IPS DF 6.9 (cell line): Measurements from ENCODE around the gene PRSS57.
"Not testable (repeated sequence)": the region's sequence is repeated elsewhere in the genome, so short reads cannot be mapped to it uniquely, and the experiment has no call there.

Experiments
- DNase-seq: peaks from one replicate; pipeline ENCODE4 v3.0.0-alpha.2; 2013; ENCODE audit warnings: low read depth, low spot score
- H3K27ac ChIP-seq: one replicate; pipeline ENCODE4 v1.5.1; 2013; ENCODE audit warnings: low read length, control low read depth
- H3K27me3 ChIP-seq: 2 replicates; pipeline ENCODE4 v1.6.1; 2013; ENCODE audit warnings: mild to moderate bottlenecking, low read length; ENCODE audit not compliant: control insufficient read depth, insufficient read depth
- H3K36me3 ChIP-seq: 2 replicates; pipeline ENCODE4 v1.6.1; 2013; ENCODE audit warnings: low read length; ENCODE audit not compliant: control insufficient read depth, insufficient read depth
- H3K4me1 ChIP-seq: 2 replicates; pipeline ENCODE4 v1.6.1; 2013; ENCODE audit warnings: low read length; ENCODE audit not compliant: control insufficient read depth, insufficient read depth
- H3K4me3 ChIP-seq: 2 replicates; pipeline ENCODE4 v1.5.1; 2013; ENCODE audit warnings: mild to moderate bottlenecking, low read length
- H3K9me3 ChIP-seq: 2 replicates; pipeline ENCODE4 v1.6.1; 2013; ENCODE audit warnings: low read length, inconsistent platforms; ENCODE audit not compliant: control insufficient read depth, insufficient read depth
- WGBS: extraction: QIAGEN DNeasy Blood & Tissue Kit; methylation state at CpG from one replicate; pipeline ENCODE4 v1.1.7; 2013; ENCODE audit warnings: mixed read lengths, missing lambda C conversion rate; ENCODE audit not compliant: insufficient read length, insufficient coverage; 5-methylcytosine and 5-hydroxymethylcytosine counted together

Gene PRSS57

DNA sequence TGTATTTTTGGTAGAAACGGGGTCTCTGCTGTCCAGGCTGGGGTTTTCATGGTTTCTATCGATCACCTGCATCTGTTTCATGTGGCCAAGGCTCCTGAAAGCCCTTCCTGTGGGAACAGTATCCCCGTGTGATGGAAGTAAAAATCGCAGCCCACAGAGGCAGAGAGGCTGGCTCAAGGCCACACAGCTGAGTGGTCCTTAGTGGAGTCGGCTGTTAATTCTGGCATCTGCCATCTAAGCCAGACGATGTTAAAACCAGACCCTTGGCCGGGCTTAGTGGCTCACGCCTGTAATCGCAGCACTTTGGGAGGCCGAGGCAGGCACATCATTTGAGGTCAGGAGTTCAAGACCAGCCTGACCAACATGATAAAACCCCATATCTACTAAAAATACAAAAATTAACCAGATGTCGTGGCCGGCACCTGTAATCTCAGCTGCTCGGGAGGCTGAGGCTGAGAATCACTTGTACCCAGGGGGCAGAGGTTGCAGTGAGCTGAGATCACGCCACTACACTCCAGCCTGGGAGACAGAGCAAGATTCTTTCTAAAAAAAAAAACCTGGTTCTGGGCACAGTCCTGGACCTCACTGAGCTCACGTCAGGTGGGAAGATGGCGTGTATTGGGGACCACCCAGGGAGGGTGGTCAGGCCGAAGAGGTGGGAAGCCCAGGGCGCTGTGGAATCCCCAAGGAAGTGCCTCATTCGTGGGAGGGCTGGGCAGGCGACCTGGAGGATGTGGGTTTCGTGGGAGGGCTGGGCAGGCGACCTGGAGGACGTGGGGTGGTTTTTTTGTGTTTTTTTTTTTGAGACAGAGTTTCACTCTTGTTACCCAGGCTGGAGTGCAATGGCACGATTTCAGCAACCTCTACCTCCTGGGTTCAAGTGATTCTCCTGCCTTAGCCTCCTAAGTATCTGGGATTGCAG is 37.2 kb upstream of the PRSS57 start:
- no peak overlapping the region for H3K27ac ChIP-seq
- no CpG with 5 or more reads among the region's 24 CpGs for WGBS
- H3K27me3 ChIP-seq = no peaks in the 10 kb centered on the region
- no peak for DNase-seq
- H3K4me1 ChIP-seq = peaks cover 2% of the 10 kb centered on the region; the same call in 1 of the 2 replicates
- no peaks in the 10 kb centered on the region for H3K36me3 ChIP-seq
- no peaks in the 10 kb centered on the region for H3K9me3 ChIP-seq
- no peak overlapping the region for H3K4me3 ChIP-seq

DNA sequence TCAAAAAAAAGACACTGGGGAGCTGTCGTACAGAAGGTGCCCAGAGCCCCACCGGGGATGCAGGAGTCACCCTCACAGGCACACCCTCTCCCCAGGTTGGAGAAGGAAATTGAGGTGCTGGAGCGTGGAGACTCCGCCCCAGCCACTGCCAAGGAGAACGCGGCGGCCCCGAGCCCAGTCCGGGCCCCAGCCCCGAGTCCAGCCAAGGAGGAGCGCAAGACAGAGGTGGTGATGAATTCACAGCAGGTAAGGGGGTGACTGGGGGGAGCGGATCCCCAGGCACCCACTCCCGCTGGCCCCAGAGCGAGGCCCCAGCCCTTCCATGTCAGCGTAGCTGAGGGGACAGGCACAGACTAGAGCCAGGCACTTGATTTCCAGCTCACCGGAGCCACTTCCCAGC is 35.7 kb upstream of the PRSS57 start:
- Histone ChIP-seq H3K27ac (no peak overlapping the region), H3K9me3 (no peaks in the 10 kb centered on the region), H3K27me3 (no peaks in the 10 kb centered on the region), H3K36me3 (no peaks in the 10 kb centered on the region), H3K4me1 (peaks cover 2% of the 10 kb centered on the region; the same call in 1 of the 2 replicates), H3K4me3 (no peak overlapping the region)
- DNase-seq = no peak
- WGBS = no CpG with 5 or more reads among the region's 16 CpGs

DNA sequence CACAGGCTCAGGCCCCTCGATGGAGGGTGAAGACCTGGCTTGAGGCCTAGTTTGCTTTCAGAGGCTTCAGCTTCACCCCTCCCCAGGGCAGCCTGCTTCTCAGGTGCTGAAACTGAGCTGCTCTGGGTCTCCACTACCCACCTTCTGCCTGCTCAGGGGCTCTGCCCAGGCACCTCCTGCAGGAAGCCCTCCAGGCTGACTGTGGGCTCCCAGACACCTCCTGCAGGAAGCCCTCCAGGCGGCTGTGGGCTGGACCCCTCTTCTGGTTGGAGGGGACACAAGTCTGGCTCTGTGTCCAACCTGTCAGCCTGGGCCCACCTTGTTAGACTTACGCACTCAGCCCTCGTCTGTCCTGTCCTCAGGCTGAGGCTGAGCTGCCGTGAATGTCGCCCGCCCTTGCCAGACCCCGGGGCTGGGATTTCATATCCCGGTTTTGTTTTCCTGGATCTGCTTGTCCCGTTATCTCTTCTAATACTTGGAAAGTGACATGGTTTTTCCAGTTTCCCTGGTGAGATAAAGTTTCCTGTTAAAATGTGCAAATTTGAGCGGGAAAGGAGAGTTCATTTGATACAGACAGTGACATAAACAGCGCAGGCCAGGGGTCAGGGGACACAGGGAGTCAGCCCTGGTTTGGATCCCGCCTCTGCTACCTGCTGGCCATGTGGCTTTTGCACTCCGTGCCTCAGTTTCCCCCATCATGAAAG is 34.9 kb upstream of the PRSS57 start:
- H3K36me3 ChIP-seq = no peaks in the 10 kb centered on the region

DNA sequence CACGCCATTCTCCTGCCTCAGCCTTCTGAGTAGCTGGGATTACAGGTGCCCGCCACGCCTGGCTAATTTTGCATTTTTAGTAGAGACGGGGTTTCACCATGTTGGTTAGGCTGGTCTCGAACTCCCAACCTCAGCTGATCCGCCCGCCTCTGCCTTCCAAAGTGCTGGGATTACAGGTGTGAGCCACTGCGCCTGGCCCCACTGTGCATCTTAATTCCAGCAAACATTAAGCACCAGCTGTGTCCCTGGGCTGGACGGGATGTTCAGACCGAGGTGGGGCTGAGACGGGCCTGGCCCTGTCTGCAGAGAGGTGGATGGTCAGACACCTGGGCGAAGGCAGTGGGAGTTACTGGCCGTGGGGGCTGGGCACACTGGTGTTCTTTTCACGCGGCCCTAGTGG is 34.3 kb upstream of the PRSS57 start:
- H3K9me3 ChIP-seq, H3K27ac ChIP-seq, H3K4me3 ChIP-seq, DNase-seq, H3K4me1 ChIP-seq, H3K36me3 ChIP-seq, H3K27me3 ChIP-seq: not testable (repeated sequence)
- WGBS = no CpG with 5 or more reads among the region's 15 CpGs

More for the DNA sequence above, 34.9 kb upstream of the PRSS57 start:
- no peak for DNase-seq
- H3K9me3 ChIP-seq = no peaks in the 10 kb centered on the region
- peaks cover 2% of the 10 kb centered on the region; the same call in 1 of the 2 replicates for H3K4me1 ChIP-seq
- H3K27me3 ChIP-seq = no peaks in the 10 kb centered on the region
- no CpG with 5 or more reads among the region's 14 CpGs for WGBS
- no peak overlapping the region for H3K4me3 ChIP-seq
- H3K27ac ChIP-seq = no peak overlapping the region

DNA sequence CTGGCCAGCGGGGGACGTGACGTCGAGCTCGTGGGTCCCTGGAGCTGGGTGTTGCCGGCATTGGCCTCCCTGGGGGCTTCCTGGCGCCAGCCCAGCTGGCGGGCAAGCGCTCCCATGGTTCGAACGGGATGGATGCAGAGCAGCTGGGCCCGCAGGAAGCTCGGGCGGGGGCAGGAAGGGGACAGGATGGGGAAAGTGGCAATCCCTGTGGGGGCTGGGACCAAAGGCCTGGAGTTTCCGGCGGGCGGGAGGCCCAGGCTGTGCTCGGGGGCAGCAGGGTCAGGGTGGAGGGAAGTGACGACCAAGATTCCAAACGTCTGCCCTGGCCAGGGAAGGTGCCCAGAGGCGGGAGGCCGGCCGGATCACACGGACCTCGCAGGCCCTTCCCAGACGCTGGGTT is 32.8 kb upstream of the PRSS57 start:
- Histone ChIP-seq H3K4me3 (no peak overlapping the region), H3K4me1 (peaks cover 2% of the 10 kb centered on the region; the same call in 1 of the 2 replicates), H3K36me3 (no peaks in the 10 kb centered on the region), H3K27ac (no peak overlapping the region), H3K27me3 (no peaks in the 10 kb centered on the region), H3K9me3 (no peaks in the 10 kb centered on the region)
- no peak for DNase-seq
- WGBS = no CpG with 5 or more reads among the region's 26 CpGs

DNA sequence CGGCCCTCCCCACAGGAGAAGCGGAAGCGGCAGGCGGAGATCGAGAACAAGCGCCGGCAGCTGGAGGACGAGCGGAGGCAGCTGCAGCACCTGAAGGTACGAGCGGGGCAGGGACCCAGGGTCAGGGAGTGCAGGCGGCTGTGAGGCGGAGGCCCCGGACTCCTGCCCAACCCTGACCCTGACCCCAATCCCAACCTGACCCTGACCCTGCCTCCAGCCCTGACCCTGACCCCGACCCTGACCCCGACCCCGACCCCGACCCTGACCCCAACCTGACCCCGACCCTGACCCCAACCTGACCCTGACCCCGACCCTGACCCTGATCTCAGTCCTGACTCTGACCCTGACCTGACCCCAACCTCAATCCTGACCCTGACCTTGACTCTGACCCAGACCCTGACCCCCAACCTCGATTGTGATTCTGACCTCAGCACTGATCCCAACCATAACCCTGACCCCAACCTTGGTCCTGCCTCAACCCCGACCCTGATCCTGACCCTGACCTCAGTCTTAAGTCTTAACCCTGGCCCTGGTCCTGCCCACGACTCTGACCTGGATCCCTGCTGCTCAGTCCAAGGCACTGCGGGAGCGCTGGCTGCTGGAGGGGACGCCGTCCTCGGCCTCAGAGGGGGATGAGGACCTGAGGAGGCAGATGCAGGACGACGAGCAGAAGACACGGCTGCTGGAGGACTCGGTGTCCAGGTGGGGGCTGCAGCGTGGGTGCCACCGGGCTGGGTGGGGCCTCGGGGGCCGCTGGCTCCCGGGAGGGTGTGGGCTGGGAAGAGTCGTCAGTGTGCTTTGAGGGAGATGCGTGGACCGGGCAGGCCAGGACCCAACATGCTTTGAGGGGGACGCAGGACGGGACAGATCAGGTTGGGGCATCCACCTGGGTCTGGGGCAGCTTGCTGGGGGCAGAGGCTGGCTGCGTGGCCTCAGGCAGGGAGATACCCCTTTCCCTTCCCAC is 32.0 kb upstream of the PRSS57 start:
- Histone ChIP-seq H3K9me3 (no peaks in the 10 kb centered on the region), H3K27me3 (no peaks in the 10 kb centered on the region), H3K4me1 (peaks cover 2% of the 10 kb centered on the region; the same call in 1 of the 2 replicates), H3K4me3 (no peak overlapping the region), H3K36me3 (no peaks in the 10 kb centered on the region), H3K27ac (no peak overlapping the region)
- WGBS = no CpG with 5 or more reads among the region's 43 CpGs
- no peak for DNase-seq

DNA sequence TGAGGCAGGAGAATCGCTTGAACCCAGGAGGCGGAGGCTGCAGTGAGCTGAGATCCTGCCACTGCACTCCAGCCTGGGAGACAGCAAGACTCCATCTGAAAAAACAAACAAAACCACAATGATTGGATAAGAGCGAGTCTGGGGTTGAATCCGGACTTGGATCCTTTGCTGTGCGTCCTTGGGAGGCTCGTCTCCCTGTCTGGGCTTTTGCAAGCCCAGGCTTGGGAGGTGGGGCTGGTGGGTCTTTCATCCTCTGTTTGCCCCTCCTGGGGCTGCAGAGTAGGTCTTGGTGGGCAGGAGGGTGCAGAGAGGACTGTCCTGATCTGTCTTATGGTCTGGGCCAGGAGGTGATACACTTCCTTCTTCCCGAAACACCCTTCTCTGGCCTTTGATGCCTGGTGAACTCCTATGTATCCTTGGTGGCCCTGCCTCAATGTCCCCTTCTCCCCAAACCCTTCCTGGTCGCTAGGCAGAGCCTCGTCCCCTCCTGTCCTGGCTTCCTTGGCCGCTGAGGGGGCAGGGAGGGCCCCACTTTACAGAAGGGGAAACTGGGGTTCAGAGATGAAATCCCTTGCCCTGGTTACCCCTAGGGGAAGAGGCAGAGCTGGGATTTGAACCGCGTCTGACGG is 30.3 kb upstream of the PRSS57 start:
- Histone ChIP-seq H3K36me3 (no peaks in the 10 kb centered on the region), H3K27me3 (no peaks in the 10 kb centered on the region), H3K4me3 (no peak overlapping the region), H3K9me3 (no peaks in the 10 kb centered on the region), H3K4me1 (peaks cover 2% of the 10 kb centered on the region; the same call in 1 of the 2 replicates), H3K27ac (no peak overlapping the region)
- WGBS = no CpG with 5 or more reads among the region's 13 CpGs
- no peak for DNase-seq

DNA sequence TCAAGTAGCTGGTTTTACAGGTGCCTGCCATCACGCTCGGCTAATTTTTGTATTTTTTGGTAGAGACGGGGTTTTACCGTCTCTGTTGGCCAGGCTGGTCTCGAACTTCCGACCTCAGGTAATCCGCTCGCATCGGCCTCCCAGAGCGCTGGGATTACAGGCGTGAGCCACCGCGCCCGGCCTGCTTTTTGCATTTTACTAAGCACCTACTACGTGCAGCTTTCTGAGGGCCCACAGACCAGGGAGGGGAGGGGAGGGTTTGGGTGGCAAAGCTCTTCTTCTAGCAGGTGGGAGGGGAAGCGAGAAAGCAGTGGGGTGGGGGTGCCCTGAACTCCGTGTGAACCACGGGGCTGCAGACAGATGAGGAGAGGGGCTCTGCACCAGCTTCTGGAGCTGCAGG is 28.5 kb upstream of the PRSS57 start:
- DNase-seq = no peak
- no peaks in the 10 kb centered on the region; the same call in 1 of the 2 replicates for H3K36me3 ChIP-seq
- no peaks in the 10 kb centered on the region for H3K9me3 ChIP-seq
- H3K4me3 ChIP-seq = no peak overlapping the region
- peaks cover 4% of the 10 kb centered on the region; the same call in 1 of the 2 replicates for H3K4me1 ChIP-seq
- no peak overlapping the region for H3K27ac ChIP-seq
- no CpG with 5 or more reads among the region's 18 CpGs for WGBS
- no peaks in the 10 kb centered on the region for H3K27me3 ChIP-seq

DNA sequence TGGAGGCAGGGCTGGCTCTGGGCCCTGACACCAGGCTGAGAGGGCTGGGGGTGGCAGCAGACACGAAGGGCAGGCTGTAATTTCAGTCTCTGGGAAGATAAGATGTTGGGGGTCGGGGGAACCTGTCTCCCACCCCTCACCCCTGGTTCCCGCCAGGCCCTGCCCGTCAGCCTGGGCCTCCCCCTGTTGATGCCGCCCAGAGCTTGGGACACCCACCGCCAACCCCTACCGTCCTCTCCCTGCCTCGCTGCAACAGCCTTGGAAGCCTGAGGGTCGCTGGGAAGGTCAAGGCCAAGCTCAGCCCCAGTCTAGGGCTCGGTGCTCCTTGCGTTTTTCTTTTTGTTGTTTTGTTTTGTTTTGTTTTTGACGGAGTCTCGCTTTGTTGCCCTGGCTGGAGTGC is 28.0 kb upstream of the PRSS57 start:
- no peak overlapping the region for H3K4me3 ChIP-seq

More for the DNA sequence above, 28.0 kb upstream of the PRSS57 start:
- Histone ChIP-seq H3K27ac (no peak overlapping the region), H3K9me3 (no peaks in the 10 kb centered on the region), H3K27me3 (no peaks in the 10 kb centered on the region), H3K36me3 (no peaks in the 10 kb centered on the region; the same call in 1 of the 2 replicates), H3K4me1 (peaks cover 4% of the 10 kb centered on the region; the same call in 1 of the 2 replicates)
- no CpG with 5 or more reads among the region's 13 CpGs for WGBS
- no peak for DNase-seq
